GM18519 (cell line): Measurements from ENCODE around the gene LIMK1.
"Not testable (repeated sequence)": the region's sequence is repeated elsewhere in the genome, so short reads cannot be mapped to it uniquely, and the experiment has no call there.

ENCODE experiments used
- ATAC-seq: cut with Tn5 transposase; IDR thresholded peaks from one replicate; pipeline ENCODE4 v1.9.1; 2021; ENCODE audit warnings: mild to moderate bottlenecking, moderate library complexity; ENCODE audit not compliant: unreplicated experiment, low FRiP score

The LIMK1 gene

DNA sequence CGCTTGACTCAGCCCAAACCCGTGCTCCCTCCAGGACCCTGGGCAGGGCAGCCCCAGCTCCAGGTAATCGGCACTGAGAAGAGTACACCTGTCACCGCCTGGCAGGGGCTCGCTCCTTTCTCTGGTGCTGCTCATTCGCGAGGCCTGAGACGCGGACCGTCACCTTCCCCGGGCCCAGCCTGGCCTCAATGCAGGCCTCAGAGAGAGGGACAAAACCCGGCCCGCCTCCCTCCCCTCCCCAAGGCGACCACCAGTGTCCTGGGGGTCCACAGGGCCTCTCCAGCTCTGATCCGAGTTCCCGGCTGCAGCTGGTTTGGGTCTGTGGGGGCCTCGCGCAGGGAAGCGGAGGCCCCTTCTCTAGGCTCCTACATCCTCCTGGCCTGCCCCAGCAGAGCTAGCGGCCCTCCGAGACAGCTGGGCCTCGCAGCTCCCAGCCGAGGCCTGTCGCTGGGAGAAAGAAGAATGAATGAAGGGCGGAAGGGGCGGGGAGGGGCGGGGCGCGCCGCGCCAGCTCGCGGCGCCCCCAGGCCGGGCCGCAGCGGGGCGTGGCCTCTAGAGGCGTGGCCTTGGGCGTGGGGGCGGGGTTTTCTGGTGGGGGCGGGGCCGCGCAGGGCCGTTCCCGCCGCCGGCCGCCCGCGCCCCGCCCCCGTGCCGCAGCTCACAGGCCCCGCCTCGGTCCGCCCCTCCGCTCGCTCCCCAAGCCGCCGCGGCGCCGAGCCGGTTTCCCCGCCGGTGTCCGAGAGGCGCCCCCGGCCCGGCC is at the start of gene LIMK1:
Gene LIMK1, plus strand, starts transcription at position 688 of the 760 bp plus-strand sequence. CDS start 187 bp downstream, outside the sequence.
- peak; percentile 37 for ATAC-seq

- no peak for ATAC-seq
Measured at GRCh38 chr7:74037609-74038008, 46.0 kb upstream of the LIMK1 start.

GRCh38 chr7:74038194-74038961 is 45.2 kb upstream of the LIMK1 start:
- ATAC-seq = no peak

- no peak for ATAC-seq
Measured at GRCh38 chr7:74039337-74039736, 44.3 kb upstream of the LIMK1 start.

- ATAC-seq = no peak
Measured at GRCh38 chr7:74040101-74040790, 43.4 kb upstream of the LIMK1 start.

- ATAC-seq = no peak
Measured at GRCh38 chr7:74040791-74041520, 42.6 kb upstream of the LIMK1 start.

GRCh38 chr7:74042746-74043522 is 40.7 kb upstream of the LIMK1 start:
- ATAC-seq = no peak

DNA sequence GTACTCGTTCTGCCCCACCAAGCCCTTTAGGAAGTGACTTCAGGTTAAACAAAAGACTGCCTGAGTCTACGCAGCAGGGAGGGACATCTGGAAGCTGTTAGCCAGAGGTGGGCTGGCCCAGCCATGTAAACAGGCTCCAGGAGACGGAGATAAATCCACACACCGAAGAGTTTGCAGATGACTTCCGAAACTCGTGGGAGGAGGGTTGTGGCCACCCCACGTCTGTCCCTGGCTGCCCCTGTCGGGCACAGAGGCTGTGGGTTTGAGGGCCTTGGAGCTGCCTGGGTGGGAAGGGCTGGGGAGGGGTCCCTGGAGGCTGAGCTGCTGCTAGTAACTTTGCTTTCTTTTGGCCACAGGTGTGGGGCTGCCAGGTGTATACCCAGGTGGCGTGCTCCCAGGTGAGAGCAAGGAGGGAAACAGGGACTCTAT is 40.1 kb upstream of the LIMK1 start:
- ATAC-seq = no peak

- no peak for ATAC-seq
Measured at GRCh38 chr7:74044366-74045350, 38.9 kb upstream of the LIMK1 start.

- not testable (repeated sequence) for ATAC-seq
Measured at GRCh38 chr7:74046581-74046980, 37.0 kb upstream of the LIMK1 start.

DNA sequence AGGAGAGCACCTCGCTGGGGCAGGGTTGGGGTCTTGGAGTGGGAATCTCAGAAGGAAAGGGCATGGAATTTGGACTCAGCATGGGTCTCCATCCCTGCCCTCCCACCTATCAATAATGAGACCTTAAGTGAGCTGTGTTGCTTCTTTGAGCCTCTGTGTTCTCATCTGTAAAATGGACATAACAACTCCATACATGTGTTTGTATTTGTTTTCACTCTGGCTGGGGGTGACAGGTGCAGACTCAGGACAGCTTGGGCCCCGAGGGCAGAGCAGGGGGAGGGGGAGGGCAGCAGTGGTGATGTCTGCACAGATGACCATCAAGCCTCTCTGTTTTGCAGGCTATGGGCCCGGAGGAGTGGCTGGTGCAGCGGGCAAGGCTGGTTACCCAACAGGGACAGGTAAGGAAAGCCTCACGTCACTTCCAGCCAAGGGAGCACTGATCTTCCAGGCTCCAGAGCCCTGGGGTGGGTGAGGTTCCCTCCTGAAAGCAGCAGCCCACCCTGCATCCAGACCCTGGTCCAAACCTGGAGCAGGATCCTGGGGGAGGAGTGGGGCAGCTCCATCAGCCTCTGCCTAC is 35.7 kb upstream of the LIMK1 start:
- no peak for ATAC-seq

GRCh38 chr7:74048999-74049599 is 34.5 kb upstream of the LIMK1 start:
- no peak for ATAC-seq

- ATAC-seq = no peak
Measured at GRCh38 chr7:74049997-74050798, 33.4 kb upstream of the LIMK1 start.

- ATAC-seq = no peak
Measured at GRCh38 chr7:74051193-74051592, 32.4 kb upstream of the LIMK1 start.

- ATAC-seq = no peak
Measured at GRCh38 chr7:74051629-74052410, 31.8 kb upstream of the LIMK1 start.

DNA sequence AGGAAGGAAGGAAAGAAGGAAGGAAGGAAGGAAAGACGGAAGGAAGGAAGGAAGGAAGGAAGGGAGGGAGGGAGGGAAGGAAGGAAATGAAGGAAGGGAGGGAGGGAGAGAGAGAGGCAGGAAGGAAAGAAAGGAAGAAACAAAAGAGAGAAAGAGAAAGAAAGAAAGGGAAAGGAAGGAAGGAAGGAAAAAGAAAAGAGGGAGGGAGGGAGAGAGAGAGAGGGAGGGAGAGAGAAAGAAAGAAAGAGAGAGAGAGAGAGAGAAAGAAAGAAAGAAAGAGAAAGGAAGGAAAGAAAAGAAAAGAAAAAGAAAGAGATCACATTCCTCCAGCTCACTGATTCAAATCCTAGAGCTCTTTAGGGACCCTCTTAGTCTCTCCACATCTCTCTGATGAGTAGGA is 31.0 kb upstream of the LIMK1 start:
- ATAC-seq = no peak
